Skeletal muscle cell (primary cell): ENCODE data around the gene ATP11B.

ENCODE experiments used
- DNase-seq: peaks from one replicate; pipeline ENCODE4 v3.0.0-alpha.2; 2010; ENCODE audit warnings: low read depth
- H3K4me3 ChIP-seq: 2 replicates; pipeline ENCODE4 v1.5.1; 2011; ENCODE audit warnings: low read depth, mild to moderate bottlenecking, control low read depth, low read length, moderate library complexity

The ATP11B gene

DNA sequence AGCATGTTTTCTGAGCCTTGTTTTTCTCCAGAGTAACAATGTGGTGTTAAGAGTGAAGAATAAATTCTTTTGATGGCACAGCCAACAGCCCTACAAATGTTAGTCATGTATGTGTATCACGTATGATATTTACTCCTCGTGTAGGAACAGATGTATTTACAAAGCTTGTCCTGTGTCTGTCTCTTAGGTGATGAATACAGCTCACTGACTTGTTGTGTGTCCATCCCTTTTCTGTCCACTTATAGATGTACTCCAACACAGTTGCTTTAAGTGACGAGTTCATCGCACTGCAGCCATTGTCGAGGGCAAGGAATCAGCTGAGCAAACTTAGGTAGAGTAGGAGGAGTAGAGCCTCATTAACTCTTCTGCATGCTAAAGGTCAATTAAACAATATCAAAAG lies 108.9 kb downstream of the ATP11B start:
- no peak for DNase-seq
- H3K4me3 ChIP-seq, result no peak overlapping the region

DNA sequence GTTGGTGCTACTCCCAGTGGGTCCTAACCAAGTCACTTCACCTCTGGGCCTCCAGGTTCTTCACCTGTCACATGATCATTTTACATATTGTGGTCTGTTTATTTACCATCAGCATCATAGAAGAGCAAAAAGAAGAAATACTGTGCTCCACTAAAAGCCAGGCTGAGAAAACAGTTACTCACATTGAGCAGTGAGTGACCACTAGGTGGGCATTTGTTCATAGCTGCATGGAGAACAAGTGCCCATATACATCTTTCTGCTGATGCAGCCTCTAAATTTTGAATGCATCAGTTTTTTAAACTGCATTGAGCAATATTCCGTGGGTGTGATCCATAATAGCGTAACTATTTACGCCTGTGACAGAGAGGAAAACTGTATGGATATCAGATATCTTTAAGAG lies 110.9 kb downstream of the ATP11B start:
- no peak for DNase-seq

DNA sequence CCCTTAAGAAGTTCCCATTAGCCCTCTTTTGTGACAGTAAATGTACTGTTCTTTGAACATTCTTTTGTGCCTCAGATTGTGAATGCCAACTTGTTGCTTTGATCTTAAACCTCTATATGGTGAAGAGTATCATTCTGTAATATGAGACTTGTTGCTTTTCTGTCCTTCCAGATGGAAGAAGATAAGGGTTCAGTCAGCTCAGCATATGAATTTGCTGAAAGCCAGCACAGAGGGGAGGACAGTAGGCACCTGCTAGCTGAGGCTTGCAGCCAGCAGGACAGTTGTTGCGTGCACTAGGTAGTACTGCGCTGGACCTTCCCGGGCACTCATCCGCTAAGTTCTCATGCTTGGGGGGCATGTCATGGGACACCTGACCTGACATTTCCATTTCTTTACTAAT lies 112.3 kb downstream of the ATP11B start:
- no peak overlapping the region for H3K4me3 ChIP-seq
- DNase-seq, result no peak

More for the DNA sequence above, 110.9 kb downstream of the ATP11B start:
- no peak overlapping the region for H3K4me3 ChIP-seq

DNA sequence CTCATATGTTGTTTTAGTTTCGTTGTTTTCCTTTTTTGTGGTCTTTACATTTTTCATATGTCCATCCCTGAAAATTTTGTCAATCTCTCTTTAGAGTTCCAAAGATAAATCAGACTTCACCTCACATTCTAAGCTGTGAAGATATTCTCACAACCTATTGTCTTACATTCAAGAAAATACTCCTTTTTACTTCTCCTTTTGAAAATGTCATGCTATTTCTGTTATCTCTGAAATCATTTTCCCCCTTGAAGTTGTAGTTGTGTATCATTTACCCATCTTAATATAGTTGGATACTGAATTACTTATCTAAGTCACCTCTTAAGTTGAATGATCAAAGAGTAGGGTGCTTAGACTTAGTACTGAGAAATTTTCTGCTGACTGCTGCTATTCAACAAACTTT lies 112.7 kb downstream of the ATP11B start:
- no peak for DNase-seq
- no peak overlapping the region for H3K4me3 ChIP-seq

DNA sequence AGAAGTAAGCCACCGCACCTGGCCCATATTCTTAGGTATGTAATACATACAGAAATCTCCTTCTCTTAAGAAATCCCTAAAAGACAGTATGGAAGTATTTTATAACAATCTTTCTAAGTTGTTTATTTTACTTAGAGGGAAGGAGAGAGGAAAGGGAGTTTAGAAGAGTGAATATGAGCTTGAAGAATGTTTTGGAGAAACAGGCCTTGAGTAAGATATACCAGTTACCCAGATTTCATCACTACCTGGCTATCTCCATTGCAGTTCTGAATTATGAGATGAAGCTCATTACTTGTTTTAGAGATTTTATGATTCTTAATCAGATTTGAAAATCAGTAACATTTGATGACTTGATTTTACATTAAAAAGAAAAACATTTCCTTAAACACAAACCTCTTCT lies 115.2 kb downstream of the ATP11B start:
- DNase-seq, result no peak
- H3K4me3 ChIP-seq, result no peak overlapping the region

DNA sequence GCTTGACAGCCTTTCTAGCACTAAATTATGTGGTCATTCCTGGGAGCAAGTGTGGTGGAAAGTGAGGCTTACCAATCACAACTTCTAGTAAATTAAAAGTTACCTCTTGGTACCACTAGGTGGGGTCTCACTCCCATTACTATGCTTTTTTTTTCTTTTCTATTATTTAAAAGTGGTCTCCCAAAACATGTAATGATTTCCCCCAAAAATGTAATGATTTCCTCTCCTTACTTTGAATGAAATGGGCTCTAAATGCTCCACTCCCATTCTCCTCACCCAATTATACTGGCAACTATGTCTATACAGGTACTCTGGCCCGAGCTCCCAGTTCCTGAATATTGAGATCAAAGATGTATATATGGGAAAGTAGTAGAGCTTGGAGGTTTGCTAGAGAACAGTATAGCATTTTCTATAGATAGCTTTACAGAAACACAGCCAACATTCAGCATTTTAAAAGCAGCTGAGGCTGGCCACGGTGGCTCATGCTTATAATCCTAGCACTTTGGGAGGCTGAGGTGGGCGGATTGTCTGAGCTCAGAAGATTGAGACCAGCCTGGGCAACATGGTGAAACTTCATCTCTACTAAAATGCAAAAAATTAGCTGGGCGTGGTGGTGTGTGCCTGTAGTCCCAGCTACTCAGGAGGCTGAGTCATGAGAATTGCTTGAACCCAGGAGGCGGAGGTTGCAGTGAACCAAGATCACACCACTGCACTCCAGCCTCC lies 116.2 kb downstream of the ATP11B start:
- no peak overlapping the region for H3K4me3 ChIP-seq
- DNase-seq, result no peak

DNA sequence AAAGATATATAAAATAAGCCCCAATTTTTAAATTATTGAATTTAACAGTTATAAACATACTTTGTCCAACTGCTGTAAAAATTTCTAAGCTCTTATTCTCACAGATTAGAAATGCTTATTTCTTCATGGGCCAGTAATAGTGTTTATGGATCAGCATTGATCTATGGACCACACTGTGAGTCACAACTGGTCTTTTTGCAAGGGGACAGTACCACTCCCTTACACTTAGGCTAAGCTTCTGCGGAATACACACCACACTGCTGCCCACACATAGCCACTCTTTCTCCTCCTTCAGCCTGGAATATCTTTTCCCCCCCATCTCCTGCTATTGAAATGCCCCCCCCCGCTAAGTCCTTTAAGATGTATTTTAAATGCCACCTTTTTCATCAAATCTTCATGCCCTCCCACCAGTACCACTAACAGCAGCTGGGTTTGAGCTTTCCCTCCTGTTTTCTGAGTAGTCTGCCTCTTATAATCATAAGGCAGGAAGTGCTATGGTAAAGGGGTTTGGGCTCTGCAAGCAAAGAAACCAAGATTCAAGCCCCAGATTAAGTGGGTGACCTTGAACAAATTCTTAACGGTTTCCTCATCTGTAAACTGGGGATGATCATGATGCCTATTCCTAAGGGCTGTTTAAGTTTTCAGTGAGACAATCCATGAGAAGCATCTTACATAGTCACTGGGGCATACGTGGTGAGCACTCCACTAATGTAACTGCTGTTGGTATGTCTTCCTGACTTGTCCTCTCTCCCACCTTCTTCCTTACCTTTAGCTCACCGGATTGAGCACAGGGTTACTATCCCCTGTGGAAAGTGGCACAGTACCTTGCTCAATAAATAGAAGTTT lies 117.9 kb downstream of the ATP11B start:
- no peak overlapping the region for H3K4me3 ChIP-seq
- DNase-seq, result no peak

DNA sequence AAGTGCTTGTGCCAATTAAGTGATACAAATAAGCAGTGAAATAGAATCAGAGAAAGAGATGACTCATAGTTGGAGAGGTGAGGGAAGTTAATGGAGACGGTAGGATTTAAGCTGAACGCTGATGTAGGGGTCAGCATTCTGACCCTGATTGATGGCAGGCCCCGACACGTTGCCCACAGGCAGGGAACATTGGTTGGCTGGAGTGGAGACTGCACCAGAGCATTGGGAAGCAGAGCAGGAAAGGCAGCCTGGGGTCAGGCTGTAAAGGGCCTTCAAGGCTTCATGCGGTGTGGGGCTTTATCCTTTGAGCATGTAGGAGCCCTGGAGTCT lies 118.4 kb downstream of the ATP11B start:
- H3K4me3 ChIP-seq, result no peak overlapping the region
- DNase-seq, result no peak

DNA sequence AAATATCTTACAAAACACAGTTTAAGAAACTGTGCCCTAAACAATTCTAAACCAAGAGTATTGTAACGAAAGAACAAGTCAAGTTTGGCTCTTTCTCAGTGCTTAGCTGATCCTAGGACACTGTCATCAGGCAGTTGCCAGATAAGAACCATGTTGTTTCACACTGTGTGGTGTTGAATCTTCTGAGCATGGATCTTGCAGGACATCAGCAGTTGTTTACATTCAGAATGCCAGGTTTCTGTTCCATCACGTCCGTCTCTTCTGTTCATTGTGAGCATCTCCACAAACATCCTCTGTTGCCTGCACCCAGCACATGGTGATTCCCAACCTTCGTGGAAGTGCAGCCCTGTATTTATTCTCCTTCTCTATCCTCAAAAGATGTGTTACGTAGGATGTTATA lies 119.2 kb downstream of the ATP11B start:
- no peak overlapping the region for H3K4me3 ChIP-seq
- DNase-seq, result no peak

DNA sequence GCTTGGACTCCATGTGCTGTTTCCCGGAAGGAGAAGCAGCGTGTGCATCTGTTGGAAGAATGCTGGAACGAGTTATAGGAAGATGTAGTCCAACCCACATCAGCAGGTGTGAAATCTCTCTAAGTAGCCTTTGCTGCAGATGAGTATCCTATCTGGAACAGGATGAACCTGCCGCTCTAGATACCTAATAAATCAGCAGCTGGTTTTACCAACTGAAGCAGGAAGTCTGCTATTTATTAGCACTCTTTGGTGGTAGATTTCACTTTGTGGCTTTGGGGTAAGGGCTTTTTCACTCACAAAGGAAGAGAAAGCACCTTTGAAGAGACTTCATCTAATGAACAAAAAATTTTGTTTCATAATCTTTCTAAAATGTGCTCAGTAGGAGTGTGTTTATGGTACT lies 120.6 kb downstream of the ATP11B start:
- no peak overlapping the region for H3K4me3 ChIP-seq
- no peak for DNase-seq

DNA sequence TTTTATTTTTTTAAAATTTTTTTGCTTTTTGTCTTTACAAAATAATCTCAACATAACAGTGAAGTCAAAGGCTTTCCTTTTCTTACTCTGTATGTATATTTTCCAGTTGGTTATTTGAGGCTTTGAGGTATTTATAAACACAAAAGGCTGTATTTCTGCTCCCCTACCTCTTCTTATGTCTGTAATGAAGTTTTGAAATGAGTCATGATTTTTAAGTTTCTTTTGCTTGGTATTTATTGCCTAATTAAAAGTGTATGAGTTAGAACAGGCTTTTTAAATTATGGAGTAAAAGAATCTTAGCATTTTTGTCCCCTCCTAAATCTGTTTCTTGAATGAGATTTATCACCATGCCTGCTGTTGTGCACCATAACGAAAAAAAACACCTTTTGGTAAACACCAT lies 121.0 kb downstream of the ATP11B start:
- DNase-seq, result no peak
- H3K4me3 ChIP-seq, result no peak overlapping the region

DNA sequence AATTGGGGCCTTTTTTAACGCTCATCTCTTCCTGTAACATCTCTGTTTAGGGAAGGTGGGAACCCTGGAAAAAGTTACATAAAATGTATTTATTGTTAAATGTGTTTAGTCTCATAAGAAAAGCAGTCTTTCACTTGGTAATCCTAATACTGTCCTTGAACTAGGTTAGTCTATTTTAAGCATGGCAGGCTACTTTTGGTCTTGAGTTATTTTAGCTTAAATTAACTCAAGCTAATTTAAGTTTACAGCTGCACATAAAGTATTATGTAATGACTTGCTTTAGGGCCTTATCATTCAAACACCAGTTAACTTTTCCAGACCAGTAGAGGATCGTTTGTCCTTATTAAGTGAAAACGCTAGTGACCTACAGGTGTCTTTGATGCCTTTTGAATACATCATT lies 123.8 kb downstream of the ATP11B start:
- no peak for DNase-seq

DNA sequence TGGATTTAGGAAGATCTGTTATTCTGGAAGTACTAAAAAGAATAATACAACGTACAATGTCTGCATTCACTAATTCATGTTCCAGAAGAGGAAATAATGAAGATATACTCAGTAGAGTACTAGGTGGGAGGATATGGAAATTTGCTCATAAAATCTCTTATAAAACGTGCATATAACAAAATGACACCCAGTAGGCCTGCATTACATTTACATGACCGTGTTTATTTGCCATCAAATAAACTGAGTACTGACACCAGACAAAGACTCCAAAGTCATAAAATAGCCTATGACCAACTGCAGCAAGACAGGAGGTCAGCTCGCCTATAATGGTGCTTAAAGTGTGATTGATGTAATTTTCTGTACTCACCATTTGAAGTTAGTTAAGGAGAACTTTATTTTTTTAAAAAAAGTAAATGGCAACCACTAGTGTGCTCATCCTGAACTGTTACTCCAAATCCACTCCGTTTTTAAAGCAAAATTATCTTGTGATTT lies 126.6 kb downstream of the ATP11B start:
- DNase-seq, result no peak

More for the DNA sequence above, 123.8 kb downstream of the ATP11B start:
- H3K4me3 ChIP-seq, result no peak overlapping the region

DNA sequence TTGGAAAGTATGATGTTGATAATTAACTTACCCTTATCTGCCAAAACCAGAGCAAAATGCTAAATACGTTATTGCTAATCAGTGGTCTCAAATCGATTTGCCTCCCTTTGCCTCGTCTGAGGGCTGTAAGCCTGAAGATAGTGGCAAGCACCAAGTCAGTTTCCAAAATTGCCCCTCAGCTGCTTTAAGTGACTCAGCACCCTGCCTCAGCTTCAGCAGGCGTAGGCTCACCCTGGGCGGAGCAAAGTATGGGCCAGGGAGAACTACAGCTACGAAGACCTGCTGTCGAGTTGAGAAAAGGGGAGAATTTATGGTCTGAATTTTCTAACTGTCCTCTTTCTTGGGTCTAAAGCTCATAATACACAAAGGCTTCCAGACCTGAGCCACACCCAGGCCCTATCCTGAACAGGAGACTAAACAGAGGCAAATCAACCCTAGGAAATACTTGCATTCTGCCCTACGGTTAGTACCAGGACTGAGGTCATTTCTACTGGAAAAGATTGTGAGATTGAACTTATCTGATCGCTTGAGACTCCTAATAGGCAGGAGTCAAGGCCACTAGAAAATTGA lies 127.3 kb downstream of the ATP11B start:
- no peak for DNase-seq
- H3K4me3 ChIP-seq, result no peak overlapping the region

More for the DNA sequence above, 126.6 kb downstream of the ATP11B start:
- no peak overlapping the region for H3K4me3 ChIP-seq

DNA sequence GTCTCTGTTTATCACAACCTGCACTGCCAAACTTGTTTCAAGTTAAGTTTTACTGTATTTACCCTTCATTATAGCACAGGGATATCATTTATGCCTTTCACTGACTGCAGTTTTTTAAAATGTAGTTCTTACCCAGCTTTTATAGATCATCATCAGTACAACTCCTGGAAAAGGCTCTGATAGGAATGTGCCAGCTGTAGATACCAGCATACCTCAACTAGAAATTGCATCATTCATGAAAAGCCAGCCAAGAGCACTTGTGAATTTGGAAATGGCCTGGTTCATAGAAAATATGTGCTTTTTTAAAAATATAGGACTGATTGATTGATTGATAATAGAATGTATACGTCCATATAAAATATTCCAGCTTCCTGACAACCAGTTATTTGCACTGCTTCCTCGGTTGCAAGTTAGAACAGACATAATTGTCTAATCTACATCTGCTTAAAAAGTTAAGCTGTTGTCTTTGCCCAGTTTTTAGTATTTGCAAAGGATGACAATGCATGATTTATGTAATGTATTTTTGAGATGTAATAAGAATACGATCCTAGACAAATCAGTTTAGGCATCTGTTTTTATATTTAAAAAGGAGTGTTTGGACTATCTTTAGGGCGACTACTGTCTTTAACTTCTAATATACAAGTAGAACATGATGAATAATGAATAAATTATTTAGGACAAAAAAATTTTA lies 128.5 kb downstream of the ATP11B start:
- H3K4me3 ChIP-seq, result no peak overlapping the region
- DNase-seq, result peak; percentile 8

DNA sequence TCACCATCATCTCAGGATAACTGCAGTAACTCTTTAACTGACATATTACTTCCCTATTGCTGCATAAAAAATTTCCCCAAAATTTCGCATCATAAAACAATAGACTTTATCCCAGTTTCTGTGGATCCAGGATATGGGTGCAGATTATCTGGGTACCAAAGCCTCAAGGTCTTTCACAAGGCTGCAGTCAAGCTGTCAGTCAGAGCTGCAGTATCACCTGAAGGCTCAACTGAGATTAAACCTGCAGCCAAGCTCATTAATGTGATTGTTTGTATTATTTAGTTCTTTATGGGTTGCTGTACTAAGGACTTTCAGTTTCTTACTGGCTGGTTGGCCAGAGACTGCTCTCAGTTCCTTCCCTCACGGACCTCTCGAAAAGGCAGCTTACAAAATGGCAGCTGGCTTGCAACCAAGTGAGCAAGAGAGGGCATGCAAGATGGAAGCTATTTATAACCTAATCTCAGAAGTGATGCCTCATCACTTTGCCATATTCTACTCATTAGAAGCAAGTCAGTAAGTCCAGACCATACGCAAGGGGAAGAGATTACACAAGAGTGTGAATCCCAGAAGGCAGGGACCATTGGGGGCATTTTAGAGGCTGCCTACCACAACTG lies 132.1 kb downstream of the ATP11B start:
- DNase-seq, result peak; percentile 52

DNA sequence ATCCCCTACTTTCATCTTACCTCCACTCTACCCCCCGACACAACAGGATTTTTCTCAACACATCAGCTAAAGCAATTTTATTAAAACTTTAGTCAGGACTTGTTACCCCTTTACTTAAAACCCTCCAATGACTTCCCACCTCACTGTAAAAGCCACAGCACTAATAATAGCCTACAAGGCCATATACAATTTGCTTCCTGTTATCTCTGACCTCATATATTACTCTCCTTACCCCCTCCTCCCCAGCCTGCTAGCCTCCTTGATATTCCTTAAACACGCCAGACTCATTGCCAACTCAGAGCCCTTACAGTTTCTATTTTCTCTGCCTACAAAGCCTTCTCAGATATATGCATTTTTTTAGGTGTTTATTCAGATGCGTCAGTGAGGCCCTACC lies 132.6 kb downstream of the ATP11B start:
- no peak overlapping the region for H3K4me3 ChIP-seq
- DNase-seq, result no peak

More for the DNA sequence above, 132.1 kb downstream of the ATP11B start:
- H3K4me3 ChIP-seq, result no peak overlapping the region

DNA sequence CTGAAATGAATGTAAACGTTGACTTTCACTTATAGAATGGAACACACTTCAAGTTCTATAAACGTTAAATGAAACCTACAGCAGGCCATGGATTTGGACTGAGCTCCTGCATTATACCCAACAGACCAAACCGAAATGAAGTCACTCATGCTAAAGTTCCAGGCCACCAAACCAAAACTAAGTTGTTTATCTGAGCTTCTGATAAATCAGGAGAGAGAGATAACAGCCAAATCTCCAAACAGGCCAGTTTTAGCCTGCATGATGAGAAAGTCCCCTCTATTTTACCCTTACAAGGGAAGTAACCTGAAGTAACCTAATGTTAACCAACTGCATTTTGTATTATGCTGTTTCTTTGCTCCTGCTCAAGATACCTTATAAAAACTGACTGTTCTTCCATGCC lies 142.5 kb downstream of the ATP11B start:
- H3K4me3 ChIP-seq, result no peak overlapping the region
- no peak for DNase-seq

DNA sequence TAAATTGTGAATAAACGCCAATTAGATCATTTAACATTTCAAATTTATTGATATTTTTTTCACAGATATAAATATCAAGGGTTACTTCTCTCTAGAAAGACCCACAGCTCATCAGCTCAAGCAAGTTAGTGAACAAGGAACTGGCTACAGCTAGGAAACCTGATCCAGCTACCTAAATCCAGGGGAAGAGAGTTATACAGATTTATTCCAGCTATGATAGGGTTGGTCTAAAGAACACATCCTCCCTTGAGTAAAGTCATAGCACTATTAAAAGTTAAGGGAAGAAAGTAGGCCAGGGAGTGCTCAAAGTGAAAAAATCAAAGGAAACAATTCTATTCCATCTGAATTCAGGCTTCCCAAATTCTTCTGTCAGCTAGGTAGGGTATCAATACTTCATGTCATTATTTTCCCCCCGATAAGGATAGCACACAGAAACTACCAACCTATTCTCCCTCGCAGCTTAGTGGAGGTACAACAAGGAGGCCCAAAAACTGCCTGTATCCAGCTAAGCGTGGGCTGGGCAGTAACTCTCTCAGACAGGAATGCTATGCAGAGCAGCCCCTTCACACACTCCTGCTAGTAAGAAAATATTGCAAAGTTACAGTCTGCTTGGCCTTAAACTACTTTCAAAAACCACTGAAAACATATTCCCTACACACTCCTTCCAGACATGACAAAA lies 143.1 kb downstream of the ATP11B start:
- no peak for DNase-seq
- H3K4me3 ChIP-seq, result no peak overlapping the region
